ENCODE data around the gene CAPN8. TPM values are rescaled to one million over a fixed set of nuclear protein-coding genes. Genes with fewer than 3 reads are reported as not detected.

Gene CAPN8
- total RNA-seq, 6 donors from 2014 or later: 40.3 to 274 (median 74.3) TPM

DNA sequence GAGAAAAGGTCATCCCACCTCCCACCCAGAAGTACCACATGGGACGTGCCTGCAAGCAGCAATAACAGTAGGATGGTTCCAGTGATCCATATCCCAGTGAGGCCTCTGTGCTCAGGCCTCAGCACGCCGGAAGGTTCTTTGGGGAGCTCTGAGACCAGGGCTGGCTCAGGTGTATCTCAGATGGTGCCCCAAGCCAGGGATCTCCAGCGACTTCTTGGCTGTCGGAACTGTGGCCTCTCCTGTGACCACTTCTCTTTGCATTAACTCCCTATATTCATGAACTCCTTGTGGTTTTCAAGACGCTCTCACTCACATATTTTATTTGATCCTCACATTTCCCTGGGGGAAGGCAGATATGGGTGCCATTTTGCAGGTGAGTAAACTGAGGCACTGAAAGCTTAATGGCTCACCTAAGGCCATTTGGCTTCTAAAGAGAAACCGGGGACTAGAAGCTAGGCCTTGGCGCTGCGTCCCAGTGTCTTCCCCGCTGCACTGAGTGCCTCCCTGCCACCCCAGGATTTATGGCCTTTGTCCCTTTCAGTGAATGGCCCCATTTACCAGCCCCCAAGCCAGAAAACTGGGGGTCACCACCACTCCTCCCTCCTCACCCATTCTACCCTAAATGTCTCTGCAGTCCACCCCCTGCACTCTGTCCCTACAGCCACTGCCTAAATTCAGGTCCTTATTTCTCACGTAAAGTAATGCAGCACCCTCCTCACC is 170.4 kb downstream of the CAPN8 start:
- H3K9me3 ChIP-seq: no peaks in the 10 kb centered on the region
- WGBS, 2 donors: 83 to 88% methylated on average over 8 to 9 of the region's 11 CpGs
- DNase-seq (no peak), ATAC-seq (ENCODE audit: low FRiP score in 2 of 2) (no peak)
- H3K36me3 ChIP-seq: no peaks in the 10 kb centered on the region
- no peak overlapping the region for H3K4me3 ChIP-seq
- no peak overlapping the region for H3K27ac ChIP-seq
- H3K4me1 ChIP-seq: peaks cover 0 to 25% (median 3%) of the 10 kb centered on the region in 4 donors
- H3K27me3 ChIP-seq: no peaks in the 10 kb centered on the region
- TF ChIP-seq, protein P1, sequence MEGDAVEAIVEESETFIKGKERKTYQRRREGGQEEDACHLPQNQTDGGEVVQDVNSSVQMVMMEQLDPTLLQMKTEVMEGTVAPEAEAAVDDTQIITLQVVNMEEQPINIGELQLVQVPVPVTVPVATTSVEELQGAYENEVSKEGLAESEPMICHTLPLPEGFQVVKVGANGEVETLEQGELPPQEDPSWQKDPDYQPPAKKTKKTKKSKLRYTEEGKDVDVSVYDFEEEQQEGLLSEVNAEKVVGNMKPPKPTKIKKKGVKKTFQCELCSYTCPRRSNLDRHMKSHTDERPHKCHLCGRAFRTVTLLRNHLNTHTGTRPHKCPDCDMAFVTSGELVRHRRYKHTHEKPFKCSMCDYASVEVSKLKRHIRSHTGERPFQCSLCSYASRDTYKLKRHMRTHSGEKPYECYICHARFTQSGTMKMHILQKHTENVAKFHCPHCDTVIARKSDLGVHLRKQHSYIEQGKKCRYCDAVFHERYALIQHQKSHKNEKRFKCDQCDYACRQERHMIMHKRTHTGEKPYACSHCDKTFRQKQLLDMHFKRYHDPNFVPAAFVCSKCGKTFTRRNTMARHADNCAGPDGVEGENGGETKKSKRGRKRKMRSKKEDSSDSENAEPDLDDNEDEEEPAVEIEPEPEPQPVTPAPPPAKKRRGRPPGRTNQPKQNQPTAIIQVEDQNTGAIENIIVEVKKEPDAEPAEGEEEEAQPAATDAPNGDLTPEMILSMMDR (IDR thresholded peaks at IDR 0.05): no peak
- TF ChIP-seq POLR2AphosphoS5 (IDR thresholded peaks at IDR 0.05) (no peak), POLR2A (IDR thresholded peaks at IDR 0.05) (no peak), EP300 (IDR thresholded peaks at IDR 0.05) (no peak)

DNA sequence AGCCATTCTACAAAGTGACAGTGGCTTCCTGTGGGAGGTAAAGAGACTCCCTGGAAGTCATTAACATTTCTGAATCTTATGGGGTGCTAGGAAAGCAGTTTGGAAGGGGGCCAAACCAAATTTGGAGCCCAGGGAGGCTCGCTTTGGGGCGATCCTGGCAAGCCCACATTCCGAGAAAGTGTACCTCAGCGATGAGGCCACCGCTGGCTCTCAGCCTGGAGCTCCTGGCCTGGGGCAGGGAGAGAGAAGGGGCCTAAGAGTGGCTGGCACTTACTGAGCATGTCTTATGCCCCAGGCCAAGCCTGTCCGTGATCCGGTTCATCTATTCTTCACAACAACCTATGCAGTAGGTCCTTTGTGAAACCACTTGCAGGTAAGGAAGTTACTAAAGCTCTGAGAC is 173.5 kb downstream of the CAPN8 start:
- TF ChIP-seq POLR2AphosphoS5 (IDR thresholded peaks at IDR 0.05) (no peak), EP300 (IDR thresholded peaks at IDR 0.05) (no peak), POLR2A (IDR thresholded peaks at IDR 0.05) (no peak)
- TF ChIP-seq, protein P1 (IDR thresholded peaks at IDR 0.05): no peak
- no peak overlapping the region for H3K27ac ChIP-seq
- 58 to 87% methylated on average over 7 of the region's 7 CpGs for WGBS, 2 donors
- peaks cover 0 to 31% (median 5%) of the 10 kb centered on the region in 4 donors for H3K4me1 ChIP-seq
- DNase-seq (peak; percentile 45), ATAC-seq (ENCODE audit: low FRiP score in 2 of 2) (peak in 1 of 2 donors; percentile 27)
- no peaks in the 10 kb centered on the region for H3K27me3 ChIP-seq
- no peak overlapping the region for H3K4me3 ChIP-seq
- H3K36me3 ChIP-seq: no peaks in the 10 kb centered on the region
- H3K9me3 ChIP-seq: no peaks in the 10 kb centered on the region

Small RNA genes within 50 kb of the gene (small RNA-seq; reads per million reads assigned to genes)
- gene RNU6-1248P: 0 reads per million in 4 donors
- gene SNRPEP10: 0 reads per million in 4 donors

Other genes with a start within 250 kb of the CAPN8 start
- gene CAPN2, start 46.8 kb upstream of the CAPN8 start, total RNA-seq: 1,000 to 10,000 TPM in 1 of 6 donors, 100 to 1,000 TPM in 5; 271 to 1,436 (median 427) TPM
- 10 to 100 TPM; 43.0 to 77.5 (median 61.8) TPM for gene TP53BP2, start 180.2 kb upstream of the CAPN8 start, total RNA-seq